Fibroblast of skin of left quadriceps (primary cell): ENCODE measurements around the gene MPP4.
A peak's percentile ranks its signal among the peaks of the same experiment; 100 is the strongest.

ENCODE experiments used
- DNase-seq, 2 experiments: peaks; one replicate each; pipeline ENCODE4 v3.0.0-alpha.2; 2013; ENCODE audit warnings: low read depth in 2 of 2

Gene MPP4

DNA sequence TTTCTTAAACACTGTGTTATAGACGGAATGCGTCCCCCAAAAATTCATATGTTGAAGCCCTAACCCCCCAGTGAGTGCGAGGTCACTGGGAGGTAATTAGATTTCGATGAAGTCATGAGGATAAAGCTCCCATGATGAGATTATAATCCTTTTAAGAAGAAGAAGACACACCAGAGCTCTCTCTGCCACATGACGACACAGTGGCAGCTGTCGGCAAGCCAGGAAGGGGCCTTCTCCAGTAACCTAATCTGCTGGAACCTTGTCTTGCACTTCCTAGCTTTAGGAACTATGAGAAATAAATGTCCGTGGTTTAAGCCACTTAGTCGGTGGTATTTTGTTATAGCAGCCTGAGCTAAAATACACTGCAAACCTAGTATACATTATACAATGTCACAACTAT, 67.4 kb downstream of the MPP4 start:
- no peak for DNase-seq

GRCh38 chr2:201630577-201630976, 67.9 kb downstream of the MPP4 start:
- no peak for DNase-seq

DNA sequence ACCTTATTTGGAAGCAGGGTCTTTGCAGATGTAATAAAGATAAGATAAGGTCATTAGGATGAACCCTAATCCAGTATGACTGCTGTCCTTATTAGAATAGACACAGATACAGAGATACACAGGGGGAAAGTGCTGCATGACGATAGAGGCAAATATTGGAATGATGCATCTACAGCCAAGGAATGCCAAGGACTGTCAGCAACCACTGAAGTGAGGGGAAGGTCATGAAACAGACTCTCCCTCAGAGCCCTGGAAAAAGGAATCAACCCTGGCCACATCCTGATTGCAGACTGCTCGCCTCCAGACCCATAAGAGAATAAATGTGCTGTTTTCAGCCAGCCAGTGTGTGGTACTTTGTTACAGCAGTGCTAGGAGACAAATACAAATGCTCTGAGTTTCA, 69.9 kb downstream of the MPP4 start:
- no peak for DNase-seq

- no peak for DNase-seq
These were observed 76.0 kb downstream of the MPP4 start for GRCh38 chr2:201622306-201622970.

DNA sequence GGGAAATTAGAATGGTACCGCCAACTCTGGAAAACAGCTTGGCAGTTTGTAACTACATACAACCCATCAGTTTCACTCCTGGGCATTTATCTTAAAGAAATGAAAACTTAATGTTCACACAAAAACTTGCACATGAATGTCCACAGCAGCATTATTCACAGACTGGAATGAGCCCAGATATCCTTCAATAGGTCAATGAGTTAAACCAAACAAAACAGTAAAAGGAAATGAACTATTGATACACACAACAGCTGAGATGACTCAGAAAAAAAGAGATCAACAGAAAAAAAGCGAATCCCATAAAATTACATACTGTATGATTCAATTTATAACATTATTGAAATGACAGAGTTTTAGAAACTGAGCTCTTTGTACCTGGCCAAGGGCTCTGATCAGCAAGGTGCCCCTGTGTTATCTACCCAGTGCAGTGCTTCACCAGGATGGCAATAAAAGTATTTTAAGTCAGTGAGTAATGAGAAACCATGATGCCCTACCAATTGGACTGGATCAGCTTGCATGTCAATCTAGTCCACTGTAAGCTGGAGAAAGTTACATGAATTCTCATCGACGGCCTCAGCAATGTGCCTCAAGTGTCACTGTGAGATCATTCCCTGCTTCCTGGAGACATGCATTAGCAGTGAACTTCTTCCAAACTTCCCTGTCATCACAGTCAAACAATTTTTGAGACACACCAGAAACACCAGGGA, 77.0 kb downstream of the MPP4 start:
- DNase-seq = no peak

- DNase-seq = peak; percentile 48 to 49
These were observed 79.4 kb downstream of the MPP4 start for GRCh38 chr2:201618744-201619662.

- no peak for DNase-seq
These were observed 90.4 kb downstream of the MPP4 start for GRCh38 chr2:201608021-201608420.

DNA sequence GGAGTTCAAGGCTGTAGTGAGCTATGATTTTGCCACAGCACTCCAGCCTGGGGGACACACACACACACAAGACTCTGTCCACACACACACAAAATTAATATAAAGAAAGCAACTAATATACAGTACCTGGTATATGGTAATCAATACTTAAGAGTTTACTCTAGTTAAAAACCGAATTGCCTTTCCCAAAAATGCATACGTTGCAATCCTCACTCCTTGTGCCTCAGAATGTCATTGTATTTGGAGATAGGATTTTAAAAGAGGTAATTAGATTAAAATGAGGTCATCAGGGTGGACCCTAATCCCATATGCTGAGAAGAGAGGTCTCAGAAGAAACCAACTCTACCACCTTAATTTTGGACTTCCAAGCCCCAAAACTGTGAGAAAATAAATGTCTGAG, 90.9 kb downstream of the MPP4 start:
- DNase-seq = no peak

DNA sequence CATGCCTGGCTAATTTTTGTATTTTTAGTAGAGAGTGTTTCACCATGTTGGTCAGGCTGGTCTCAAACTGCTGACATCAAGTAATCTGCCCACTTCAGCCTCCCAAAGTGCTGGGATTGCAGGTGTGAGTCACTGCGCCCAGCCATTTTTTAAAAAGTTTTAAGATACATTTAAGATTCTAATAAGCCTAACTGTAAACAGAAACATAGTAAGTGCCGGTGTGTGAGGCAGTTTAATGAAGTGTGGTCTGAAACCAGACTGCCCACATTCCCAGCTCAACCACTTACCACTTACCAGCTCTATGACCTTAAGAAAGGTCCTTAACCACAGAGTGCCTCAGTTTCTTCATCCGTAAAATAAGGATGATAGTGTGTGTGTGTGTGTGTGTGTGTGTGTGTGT, 97.5 kb downstream of the MPP4 start:
- no peak for DNase-seq

DNA sequence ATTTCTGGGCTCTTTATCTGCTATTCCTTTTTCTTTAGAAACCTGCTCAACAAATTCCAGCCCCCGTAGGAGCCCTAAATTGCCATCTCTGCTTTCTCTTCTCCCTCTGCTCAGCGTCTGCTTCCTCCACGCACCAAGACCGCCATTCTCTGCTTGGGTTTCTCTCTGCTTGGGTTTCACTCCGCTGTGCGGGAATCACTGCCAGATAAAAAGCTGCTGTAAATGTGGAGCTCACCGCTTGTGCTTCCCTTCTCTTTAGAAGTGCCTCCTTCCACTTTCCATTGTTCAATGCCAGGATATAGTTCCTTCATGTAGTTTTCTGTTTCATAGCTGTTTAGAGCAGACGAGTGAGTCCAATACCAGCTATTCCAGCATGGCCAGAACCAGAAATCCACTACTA, 101.0 kb downstream of the MPP4 start:
- no peak for DNase-seq
